Measurements from ENCODE around the gene FGFR2.

The FGFR2 gene

GRCh38 chr10:121462281-121462680 is 136.0 kb downstream of the FGFR2 start:
- in situ Hi-C loops (cut with HindIII; ENCODE audit: low pct_ligation_motif_present, low sequenced_read_pairs): no loop called here
- DNase-seq: no peak
- Histone ChIP-seq H3K4me3 (ENCODE audit: low read depth, low read length) (no peak overlapping the region), H3K27me3 (replicated peaks) (no peaks in the 10 kb centered on the region), H3K36me3 (replicated peaks) (no peaks in the 10 kb centered on the region), H3K27ac (no peak overlapping the region)
- no peak for TF ChIP-seq CTCF (IDR thresholded peaks at IDR 0.05; ENCODE audit: low read depth, low read length, missing control alignments)

- Histone ChIP-seq H3K27ac (no peak overlapping the region), H3K36me3 (replicated peaks) (no peaks in the 10 kb centered on the region), H3K27me3 (replicated peaks) (no peaks in the 10 kb centered on the region), H3K4me3 (ENCODE audit: low read depth, low read length) (no peak overlapping the region)
- in situ Hi-C loops (cut with HindIII; ENCODE audit: low pct_ligation_motif_present, low sequenced_read_pairs): no loop called here
- no peak for DNase-seq
- TF ChIP-seq CTCF (IDR thresholded peaks at IDR 0.05; ENCODE audit: low read depth, low read length, missing control alignments): no peak
These were observed 136.9 kb downstream of the FGFR2 start for GRCh38 chr10:121461307-121461706.

GRCh38 chr10:121460733-121461132 is 137.5 kb downstream of the FGFR2 start:
- no peaks in the 10 kb centered on the region for H3K36me3 ChIP-seq (replicated peaks)
- DNase-seq: no peak
- no peaks in the 10 kb centered on the region for H3K27me3 ChIP-seq (replicated peaks)
- in situ Hi-C loops (cut with HindIII; ENCODE audit: low pct_ligation_motif_present, low sequenced_read_pairs): no loop called here
- TF ChIP-seq CTCF (IDR thresholded peaks at IDR 0.05; ENCODE audit: low read depth, low read length, missing control alignments): no peak
- no peak overlapping the region for H3K27ac ChIP-seq
- no peak overlapping the region for H3K4me3 ChIP-seq (ENCODE audit: low read depth, low read length)

- H3K36me3 ChIP-seq (replicated peaks): no peaks in the 10 kb centered on the region
- no peaks in the 10 kb centered on the region for H3K27me3 ChIP-seq (replicated peaks)
- no peak overlapping the region for H3K27ac ChIP-seq
- no peak for DNase-seq
- no peak overlapping the region for H3K4me3 ChIP-seq (ENCODE audit: low read depth, low read length)
- TF ChIP-seq CTCF (IDR thresholded peaks at IDR 0.05; ENCODE audit: low read depth, low read length, missing control alignments): no peak
- in situ Hi-C loops (cut with HindIII; ENCODE audit: low pct_ligation_motif_present, low sequenced_read_pairs): no loop called here
These were observed 138.4 kb downstream of the FGFR2 start for GRCh38 chr10:121459622-121460453.

GRCh38 chr10:121459279-121459621 is 139.0 kb downstream of the FGFR2 start:
- no peak overlapping the region for H3K4me3 ChIP-seq (ENCODE audit: low read depth, low read length)
- in situ Hi-C loops (cut with HindIII; ENCODE audit: low pct_ligation_motif_present, low sequenced_read_pairs): no loop called here
- H3K27me3 ChIP-seq (replicated peaks): no peaks in the 10 kb centered on the region
- DNase-seq: no peak
- TF ChIP-seq CTCF (IDR thresholded peaks at IDR 0.05; ENCODE audit: low read depth, low read length, missing control alignments): no peak
- H3K36me3 ChIP-seq (replicated peaks): no peaks in the 10 kb centered on the region
- no peak overlapping the region for H3K27ac ChIP-seq

GRCh38 chr10:121457729-121458128 is 140.5 kb downstream of the FGFR2 start:
- Histone ChIP-seq H3K27me3 (replicated peaks) (no peaks in the 10 kb centered on the region), H3K4me3 (ENCODE audit: low read depth, low read length) (no peak overlapping the region), H3K36me3 (replicated peaks) (no peaks in the 10 kb centered on the region), H3K27ac (no peak overlapping the region)
- in situ Hi-C loops (cut with HindIII; ENCODE audit: low pct_ligation_motif_present, low sequenced_read_pairs): no loop called here
- TF ChIP-seq CTCF (IDR thresholded peaks at IDR 0.05; ENCODE audit: low read depth, low read length, missing control alignments): no peak
- no peak for DNase-seq
